Activated CD4-positive, alpha-beta T cell treated with anti-CD3 and anti-CD28 coated beads, Interleukin-2, amount 50 U/mL, for 1 hour (primary cell): ENCODE data around the gene GOSR1.
"Not testable (repeated sequence)": the region's sequence is repeated elsewhere in the genome, so short reads cannot be mapped to it uniquely, and the experiment has no call there.

ENCODE experiments used
- DNase-seq: peaks from one replicate; pipeline ENCODE4 v3.0.0-alpha.2; 2020

The GOSR1 gene

GRCh38 chr17:30549181-30549580, 72.0 kb downstream of the GOSR1 start:
- DNase-seq: not testable (repeated sequence)

- DNase-seq: no peak
Observed at GRCh38 chr17:30549864-30550511, 72.8 kb downstream of the GOSR1 start.

GRCh38 chr17:30550512-30551273, 73.5 kb downstream of the GOSR1 start:
- no peak for DNase-seq

- not testable (repeated sequence) for DNase-seq
Observed at GRCh38 chr17:30551274-30551995, 74.2 kb downstream of the GOSR1 start.

GRCh38 chr17:30551996-30552339, 74.8 kb downstream of the GOSR1 start:
- DNase-seq: no peak

GRCh38 chr17:30552994-30553566, 75.9 kb downstream of the GOSR1 start:
- DNase-seq: no peak

- not testable (repeated sequence) for DNase-seq
Observed at GRCh38 chr17:30553823-30554440, 76.7 kb downstream of the GOSR1 start.

GRCh38 chr17:30554839-30555751, 77.9 kb downstream of the GOSR1 start:
- DNase-seq: no peak

- no peak for DNase-seq
Observed at GRCh38 chr17:30555942-30556341, 78.7 kb downstream of the GOSR1 start.

GRCh38 chr17:30556374-30557332, 79.4 kb downstream of the GOSR1 start:
- DNase-seq: no peak

- DNase-seq: no peak
Observed at GRCh38 chr17:30557916-30558685, 80.9 kb downstream of the GOSR1 start.

- no peak for DNase-seq
Observed at GRCh38 chr17:30558686-30559545, 81.7 kb downstream of the GOSR1 start.

- no peak for DNase-seq
Observed at GRCh38 chr17:30559656-30560055, 82.4 kb downstream of the GOSR1 start.

- not testable (repeated sequence) for DNase-seq
Observed at GRCh38 chr17:30560117-30561026, 83.2 kb downstream of the GOSR1 start.

GRCh38 chr17:30561766-30562165, 84.6 kb downstream of the GOSR1 start:
- DNase-seq: not testable (repeated sequence)

GRCh38 chr17:30563131-30563904, 86.1 kb downstream of the GOSR1 start:
- not testable (repeated sequence) for DNase-seq

- DNase-seq: not testable (repeated sequence)
Observed at GRCh38 chr17:30563905-30564390, 86.7 kb downstream of the GOSR1 start.
